Measurements from ENCODE around the gene WWC2.

DNA sequence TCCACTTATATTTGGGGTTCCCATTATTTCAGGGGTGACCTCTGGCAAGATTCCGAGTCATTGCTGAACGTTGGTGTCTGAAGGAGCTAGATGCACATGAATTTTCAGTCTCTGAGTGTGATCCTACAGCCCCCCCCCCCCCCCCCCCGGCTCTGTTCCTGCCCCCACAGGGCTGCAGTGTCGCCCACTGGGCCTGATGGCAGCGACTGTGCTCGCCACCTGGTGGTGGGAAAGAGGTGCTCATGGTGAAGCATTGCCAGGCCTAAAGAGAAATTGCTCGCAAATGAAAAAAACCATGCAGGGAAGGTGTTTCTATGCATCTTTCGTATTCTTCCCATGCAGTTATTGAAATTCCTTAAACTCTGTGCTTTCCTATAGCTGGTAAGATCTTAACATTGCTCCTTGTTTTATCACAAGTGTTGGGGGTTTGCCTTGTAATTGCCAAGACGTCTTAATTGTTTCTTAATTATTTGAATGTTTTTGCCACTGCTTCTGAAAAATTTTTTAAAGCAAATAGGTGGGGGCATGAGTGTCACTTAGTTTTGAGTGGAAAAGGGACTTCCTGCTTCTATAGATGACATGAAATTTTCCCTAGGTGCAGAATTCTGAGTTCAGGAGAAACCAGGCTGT is 157.8 kb downstream of the WWC2 start:
- TF ChIP-seq, protein P1, sequence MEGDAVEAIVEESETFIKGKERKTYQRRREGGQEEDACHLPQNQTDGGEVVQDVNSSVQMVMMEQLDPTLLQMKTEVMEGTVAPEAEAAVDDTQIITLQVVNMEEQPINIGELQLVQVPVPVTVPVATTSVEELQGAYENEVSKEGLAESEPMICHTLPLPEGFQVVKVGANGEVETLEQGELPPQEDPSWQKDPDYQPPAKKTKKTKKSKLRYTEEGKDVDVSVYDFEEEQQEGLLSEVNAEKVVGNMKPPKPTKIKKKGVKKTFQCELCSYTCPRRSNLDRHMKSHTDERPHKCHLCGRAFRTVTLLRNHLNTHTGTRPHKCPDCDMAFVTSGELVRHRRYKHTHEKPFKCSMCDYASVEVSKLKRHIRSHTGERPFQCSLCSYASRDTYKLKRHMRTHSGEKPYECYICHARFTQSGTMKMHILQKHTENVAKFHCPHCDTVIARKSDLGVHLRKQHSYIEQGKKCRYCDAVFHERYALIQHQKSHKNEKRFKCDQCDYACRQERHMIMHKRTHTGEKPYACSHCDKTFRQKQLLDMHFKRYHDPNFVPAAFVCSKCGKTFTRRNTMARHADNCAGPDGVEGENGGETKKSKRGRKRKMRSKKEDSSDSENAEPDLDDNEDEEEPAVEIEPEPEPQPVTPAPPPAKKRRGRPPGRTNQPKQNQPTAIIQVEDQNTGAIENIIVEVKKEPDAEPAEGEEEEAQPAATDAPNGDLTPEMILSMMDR (IDR thresholded peaks at IDR 0.05 in 2 of 3, conservative IDR thresholded peaks at IDR 0.05 in 1 of 3; ENCODE audit: borderline replicate concordance in 1 of 3, insufficient read depth in 1 of 3, low read depth in 2 of 3, low read length in 2 of 3) = peak; percentile 83 to 94 (median 87)
- TF ChIP-seq, protein P2, sequence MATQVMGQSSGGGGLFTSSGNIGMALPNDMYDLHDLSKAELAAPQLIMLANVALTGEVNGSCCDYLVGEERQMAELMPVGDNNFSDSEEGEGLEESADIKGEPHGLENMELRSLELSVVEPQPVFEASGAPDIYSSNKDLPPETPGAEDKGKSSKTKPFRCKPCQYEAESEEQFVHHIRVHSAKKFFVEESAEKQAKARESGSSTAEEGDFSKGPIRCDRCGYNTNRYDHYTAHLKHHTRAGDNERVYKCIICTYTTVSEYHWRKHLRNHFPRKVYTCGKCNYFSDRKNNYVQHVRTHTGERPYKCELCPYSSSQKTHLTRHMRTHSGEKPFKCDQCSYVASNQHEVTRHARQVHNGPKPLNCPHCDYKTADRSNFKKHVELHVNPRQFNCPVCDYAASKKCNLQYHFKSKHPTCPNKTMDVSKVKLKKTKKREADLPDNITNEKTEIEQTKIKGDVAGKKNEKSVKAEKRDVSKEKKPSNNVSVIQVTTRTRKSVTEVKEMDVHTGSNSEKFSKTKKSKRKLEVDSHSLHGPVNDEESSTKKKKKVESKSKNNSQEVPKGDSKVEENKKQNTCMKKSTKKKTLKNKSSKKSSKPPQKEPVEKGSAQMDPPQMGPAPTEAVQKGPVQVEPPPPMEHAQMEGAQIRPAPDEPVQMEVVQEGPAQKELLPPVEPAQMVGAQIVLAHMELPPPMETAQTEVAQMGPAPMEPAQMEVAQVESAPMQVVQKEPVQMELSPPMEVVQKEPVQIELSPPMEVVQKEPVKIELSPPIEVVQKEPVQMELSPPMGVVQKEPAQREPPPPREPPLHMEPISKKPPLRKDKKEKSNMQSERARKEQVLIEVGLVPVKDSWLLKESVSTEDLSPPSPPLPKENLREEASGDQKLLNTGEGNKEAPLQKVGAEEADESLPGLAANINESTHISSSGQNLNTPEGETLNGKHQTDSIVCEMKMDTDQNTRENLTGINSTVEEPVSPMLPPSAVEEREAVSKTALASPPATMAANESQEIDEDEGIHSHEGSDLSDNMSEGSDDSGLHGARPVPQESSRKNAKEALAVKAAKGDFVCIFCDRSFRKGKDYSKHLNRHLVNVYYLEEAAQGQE (IDR thresholded peaks at IDR 0.05; ENCODE audit: low read depth) = no peak
- TF ChIP-seq, protein P3, sequence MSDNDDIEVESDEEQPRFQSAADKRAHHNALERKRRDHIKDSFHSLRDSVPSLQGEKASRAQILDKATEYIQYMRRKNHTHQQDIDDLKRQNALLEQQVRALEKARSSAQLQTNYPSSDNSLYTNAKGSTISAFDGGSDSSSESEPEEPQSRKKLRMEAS (IDR thresholded peaks at IDR 0.05) = no peak
- TF ChIP-seq SIN3A (IDR thresholded peaks at IDR 0.05; ENCODE audit: low read depth) (no peak), SRF (IDR thresholded peaks at IDR 0.05; ENCODE audit: low read depth) (no peak), YY1 (IDR thresholded peaks at IDR 0.05; ENCODE audit: extremely low read depth, insufficient replicate concordance, low read depth, low read length) (no peak), POLR2A (IDR thresholded peaks at IDR 0.05; ENCODE audit: borderline replicate concordance, extremely low read depth, insufficient read depth, insufficient read length) (no peak), EZH2phosphoT487 (IDR thresholded peaks at IDR 0.05; ENCODE audit: borderline replicate concordance) (no peak), JUND (IDR thresholded peaks at IDR 0.05) (no peak)
